ENCODE data around the gene NACC1. TPM values are rescaled to one million over a fixed set of nuclear protein-coding genes. Genes with fewer than 3 reads are reported as not detected.

The NACC1 gene
- total and polyA plus RNA-seq, 2 donors (not counting 3 experiments of a cell fraction or from before 2014, with no cell fraction given), result 97.6 to 120 TPM

- H3K36me3 ChIP-seq (ENCODE audit: control insufficient read depth in 2 of 2, extremely low read depth in 1 of 2, insufficient read depth in 2 of 2, low read length in 2 of 2), result peaks cover 9 to 35% of the 10 kb centered on the region in 2 experiments
- H3K4me2 ChIP-seq (ENCODE audit: insufficient read depth, low read length), result no peak overlapping the region
- BruUV-seq (replicated peaks), result no TSS peak
- POLR2A ChIA-PET, result interaction anchor here (1.1 kb wide), 1 partner anchor 31 kb away, joined by 3 read pairs; no protein-coding TSS in a partner anchor
- CTCF ChIA-PET, result interaction anchor here (0.7 to 2.3 kb wide), 4 partner anchors 13 to 156 kb away, joined by 3 to 7 read pairs (median 4); no protein-coding TSS in a partner anchor
- TF ChIP-seq, protein P1, sequence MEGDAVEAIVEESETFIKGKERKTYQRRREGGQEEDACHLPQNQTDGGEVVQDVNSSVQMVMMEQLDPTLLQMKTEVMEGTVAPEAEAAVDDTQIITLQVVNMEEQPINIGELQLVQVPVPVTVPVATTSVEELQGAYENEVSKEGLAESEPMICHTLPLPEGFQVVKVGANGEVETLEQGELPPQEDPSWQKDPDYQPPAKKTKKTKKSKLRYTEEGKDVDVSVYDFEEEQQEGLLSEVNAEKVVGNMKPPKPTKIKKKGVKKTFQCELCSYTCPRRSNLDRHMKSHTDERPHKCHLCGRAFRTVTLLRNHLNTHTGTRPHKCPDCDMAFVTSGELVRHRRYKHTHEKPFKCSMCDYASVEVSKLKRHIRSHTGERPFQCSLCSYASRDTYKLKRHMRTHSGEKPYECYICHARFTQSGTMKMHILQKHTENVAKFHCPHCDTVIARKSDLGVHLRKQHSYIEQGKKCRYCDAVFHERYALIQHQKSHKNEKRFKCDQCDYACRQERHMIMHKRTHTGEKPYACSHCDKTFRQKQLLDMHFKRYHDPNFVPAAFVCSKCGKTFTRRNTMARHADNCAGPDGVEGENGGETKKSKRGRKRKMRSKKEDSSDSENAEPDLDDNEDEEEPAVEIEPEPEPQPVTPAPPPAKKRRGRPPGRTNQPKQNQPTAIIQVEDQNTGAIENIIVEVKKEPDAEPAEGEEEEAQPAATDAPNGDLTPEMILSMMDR (IDR thresholded peaks at IDR 0.05; ENCODE audit: extremely low read depth in 1 of 2, insufficient read depth in 1 of 2, low read depth in 1 of 2, low read length in 2 of 2), result no peak
- TF ChIP-seq POLR2A (IDR thresholded peaks at IDR 0.05; ENCODE audit: low read depth, low read length), result no peak
- no peak for TF ChIP-seq GATA2 (IDR thresholded peaks at IDR 0.05; ENCODE audit: insufficient read depth, insufficient read length, low read depth, low read length)
- no peak for TF ChIP-seq JUN (IDR thresholded peaks at IDR 0.05; ENCODE audit: borderline replicate concordance, insufficient read depth, insufficient read length, low read depth)
- no peak for TF ChIP-seq POLR2AphosphoS5 (IDR thresholded peaks at IDR 0.05; ENCODE audit: insufficient read depth, low read depth, low read length)
- TF ChIP-seq MYC (IDR thresholded peaks at IDR 0.05; ENCODE audit: low read depth, low read length), result no peak
- no peak for TF ChIP-seq FOS (IDR thresholded peaks at IDR 0.05; ENCODE audit: borderline replicate concordance, insufficient read depth, low read length)
- no peak for TF ChIP-seq MAX (IDR thresholded peaks at IDR 0.05; ENCODE audit: insufficient read depth, insufficient read length)
- TF ChIP-seq EZH2 (IDR thresholded peaks at IDR 0.05; ENCODE audit: borderline replicate concordance, low read depth, low read length, severe bottlenecking), result no peak
- dilution Hi-C loops (cut with MboI; ENCODE audit: extremely low pct_ligation_motif_present, low sequenced_read_pairs) (no loop called here), intact Hi-C loops (cut with micrococcal nuclease) (no loop called here)
- no peaks in the 10 kb centered on the region for H3K9me1 ChIP-seq (replicated peaks; ENCODE audit: control insufficient read depth, extremely low read depth, insufficient read depth, low read length)
- no peaks in the 10 kb centered on the region for H3K4me1 ChIP-seq (ENCODE audit: control insufficient read depth, extremely low read depth, insufficient read depth, low read length)
- H3K27me3 ChIP-seq (ENCODE audit: control insufficient read depth in 2 of 2, insufficient read depth in 2 of 2, low read length in 2 of 2), result no peaks in the 10 kb centered on the region
- peaks cover 58% of the 10 kb centered on the region for H3K79me2 ChIP-seq (ENCODE audit: control insufficient read depth, insufficient read depth, low read length)
- no peak overlapping the region for H3K4me3 ChIP-seq (replicated peaks in 1 of 3; ENCODE audit: insufficient read depth in 1 of 3, low read depth in 1 of 3, low read length in 3 of 3)
- H3K9ac ChIP-seq (replicated peaks; ENCODE audit: extremely low read depth, insufficient read depth, low read length), result no peak overlapping the region
- H2AFZ ChIP-seq (ENCODE audit: low read depth, low read length), result no peak overlapping the region
- peaks cover 2% of the 10 kb centered on the region for H4K20me1 ChIP-seq (replicated peaks; ENCODE audit: control insufficient read depth, extremely low read depth, insufficient read depth, low read length)
- FAIRE-seq (peak; percentile 70), DNase-seq (ENCODE audit: low read depth, low spot score) (peak; percentile 25)
- H3K27ac ChIP-seq (ENCODE audit: insufficient read depth, low read depth, low read length), result no peak overlapping the region
- no peaks in the 10 kb centered on the region for H3K9me3 ChIP-seq (replicated peaks; ENCODE audit: control insufficient read depth, insufficient read depth, low read length)
These were observed 15.3 kb downstream of the NACC1 start for GRCh38 chr19:13133241-13133870.
